Activated naive CD4-positive, alpha-beta T cell treated with anti-CD3 and anti-CD28 coated beads for 36 hours (primary cell): ENCODE data around the gene NLGN1. TPM values are rescaled to one million over a fixed set of nuclear protein-coding genes. Genes with fewer than 3 reads are reported as not detected.

Experiments
- CTCF ChIA-PET: fragments of 350-600 bp; sonication (Branson Sonifier 250); formaldehyde crosslinking; loops from one replicate; lab custom pipeline; 2021; ENCODE audit warnings: antibody characterized with exemption; lab: Charles Lee
- DNase-seq: peaks from one replicate; pipeline ENCODE4 v3.0.0-alpha.2; 2020
- H3K27ac Mint-ChIP-seq: one replicate; pipeline ENCODE4 v1.8.0; 2021; ENCODE audit warnings: mild to moderate bottlenecking, mixed read lengths
- H3K27me3 Mint-ChIP-seq: one replicate; pipeline ENCODE4 v1.8.0; 2021; ENCODE audit warnings: low read depth, mixed read lengths
- H3K36me3 Mint-ChIP-seq: one replicate; pipeline ENCODE4 v1.8.0; 2021; ENCODE audit warnings: low read depth, mixed read lengths
- H3K4me1 Mint-ChIP-seq: one replicate; pipeline ENCODE4 v1.8.0; 2021; ENCODE audit warnings: low read depth, mixed read lengths
- H3K4me3 Mint-ChIP-seq: one replicate; pipeline ENCODE4 v1.8.0; 2021; ENCODE audit warnings: mild to moderate bottlenecking, moderate library complexity, mixed read lengths
- H3K9me3 Mint-ChIP-seq: one replicate; pipeline ENCODE4 v1.8.0; 2021; ENCODE audit warnings: mixed read lengths
- intact Hi-C: fragments of 100-400 bp; cut with micrococcal nuclease; formaldehyde crosslinking; loops from one replicate; pipeline ENCODE4 v1.15.1; 2023
- total RNA-seq, 2 experiments: library from RNA; stranded (reverse); gene quantifications; one replicate each; pipeline ENCODE4 v1.2.3, GENCODE V29; 2021

The NLGN1 gene
- total RNA-seq, 2 experiments from 2014 or later, result not detected

DNA sequence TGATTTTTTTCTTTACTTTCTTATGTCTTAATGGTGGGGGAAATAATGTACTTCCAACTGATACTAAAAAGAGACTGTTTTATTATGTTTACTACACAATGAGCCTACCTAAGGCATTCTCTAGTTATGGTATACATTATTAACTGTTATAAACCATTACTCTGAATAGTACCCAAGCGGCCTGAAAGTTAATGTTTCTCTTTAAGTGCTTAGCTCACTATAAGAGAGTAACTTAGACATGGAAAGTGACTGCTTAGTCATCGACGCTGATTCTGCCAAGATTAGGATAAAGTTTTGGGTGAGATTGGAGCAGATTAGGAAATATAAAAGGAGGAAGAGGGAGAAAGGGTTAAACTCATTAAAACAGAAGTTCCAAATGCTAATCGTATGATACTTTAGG lies 365.0 kb downstream of the NLGN1 start:
- no peaks in the 10 kb centered on the region for H3K27me3 Mint-ChIP-seq
- intact Hi-C loops, result no loop called here
- H3K27ac Mint-ChIP-seq, result no peak overlapping the region
- H3K9me3 Mint-ChIP-seq, result peaks cover 2% of the 10 kb centered on the region
- CTCF ChIA-PET, result no interaction called here
- H3K36me3 Mint-ChIP-seq, result no peaks in the 10 kb centered on the region
- no peak for DNase-seq
- no peaks in the 10 kb centered on the region for H3K4me1 Mint-ChIP-seq
- H3K4me3 Mint-ChIP-seq, result no peak overlapping the region

DNA sequence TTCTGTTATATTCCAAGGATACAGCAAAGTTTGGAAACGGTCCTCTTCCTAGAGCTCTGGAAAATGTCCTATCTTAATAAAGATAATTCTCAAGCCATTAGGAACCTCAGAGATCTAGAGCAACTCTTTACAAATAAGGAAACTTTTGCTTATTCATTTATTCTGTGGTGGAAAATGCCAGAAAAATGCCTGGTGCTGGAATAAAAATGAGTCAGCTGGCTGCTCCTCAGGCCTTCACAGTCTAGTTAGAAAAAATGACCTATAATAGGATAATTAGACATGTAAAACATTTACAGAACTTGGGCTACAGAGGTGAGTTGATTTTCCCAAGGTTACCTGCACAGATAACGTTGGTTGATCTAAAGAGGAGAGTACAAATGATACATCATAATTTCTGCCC lies 372.5 kb downstream of the NLGN1 start:
- DNase-seq, result no peak
- Mint-ChIP-seq H3K36me3 (no peaks in the 10 kb centered on the region), H3K27me3 (no peaks in the 10 kb centered on the region), H3K4me1 (no peaks in the 10 kb centered on the region), H3K27ac (no peak overlapping the region), H3K4me3 (no peak overlapping the region), H3K9me3 (peaks cover 6% of the 10 kb centered on the region)
- intact Hi-C loops, result no loop called here
- CTCF ChIA-PET, result no interaction called here

DNA sequence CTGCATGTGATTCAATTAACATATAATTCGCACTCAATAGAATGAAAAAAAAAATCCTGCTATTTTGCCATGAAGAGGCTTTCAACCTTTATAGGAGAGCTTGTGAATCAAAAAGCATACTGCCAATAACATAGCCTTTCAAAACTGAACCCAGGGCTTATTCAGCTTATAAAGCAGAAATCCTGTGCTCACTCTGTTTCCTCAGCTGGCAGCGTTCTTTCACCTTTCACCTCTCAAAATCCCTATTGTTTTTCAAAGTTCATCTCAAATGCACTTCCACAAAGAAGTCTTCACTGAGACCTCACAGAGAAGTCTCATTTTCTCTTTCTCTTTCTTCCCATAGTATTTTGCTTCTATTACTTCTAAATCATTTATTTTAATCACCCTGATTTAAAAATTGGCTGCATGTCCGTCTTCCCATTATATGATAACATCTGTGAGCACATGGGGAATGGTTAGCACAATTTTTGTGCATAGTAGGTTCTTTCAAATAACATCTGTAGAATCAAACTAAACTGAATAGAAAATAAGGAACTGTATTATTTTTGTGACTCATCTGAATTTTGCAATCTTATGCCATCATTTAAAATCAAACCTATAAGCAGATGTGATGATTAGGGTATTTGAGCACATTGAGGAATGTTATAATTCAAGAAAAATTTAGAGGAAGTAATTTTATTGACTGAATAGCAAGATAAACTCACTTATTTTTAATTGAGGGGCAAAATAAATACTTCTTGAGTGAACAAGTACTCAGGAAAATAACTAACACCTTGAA lies 373.4 kb downstream of the NLGN1 start:
- Mint-ChIP-seq H3K4me3 (no peak overlapping the region), H3K9me3 (peaks cover 6% of the 10 kb centered on the region), H3K36me3 (no peaks in the 10 kb centered on the region), H3K4me1 (no peaks in the 10 kb centered on the region), H3K27ac (no peak overlapping the region), H3K27me3 (no peaks in the 10 kb centered on the region)
- CTCF ChIA-PET, result no interaction called here
- intact Hi-C loops, result no loop called here
- DNase-seq, result no peak

DNA sequence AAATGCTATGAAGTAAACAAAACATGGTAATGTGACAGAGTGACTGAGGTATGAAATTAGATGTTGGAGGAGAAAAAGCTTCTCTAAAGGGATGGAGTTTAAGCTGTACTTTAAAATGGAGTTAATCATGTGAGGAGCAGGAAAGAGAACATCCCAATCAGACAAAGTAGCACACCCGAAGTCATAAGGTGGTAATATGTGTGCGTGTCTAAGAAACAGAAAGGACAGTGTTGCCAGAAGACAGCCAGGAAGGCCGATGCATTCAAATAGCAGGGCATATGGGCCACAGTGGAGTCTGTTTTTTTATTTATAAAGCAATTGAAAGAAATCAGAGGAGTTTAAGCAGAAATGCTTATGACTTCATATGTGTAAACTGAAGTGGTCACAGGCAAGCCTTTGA lies 376.3 kb downstream of the NLGN1 start:
- peaks cover 4% of the 10 kb centered on the region for H3K9me3 Mint-ChIP-seq
- no peak overlapping the region for H3K27ac Mint-ChIP-seq
- intact Hi-C loops, result no loop called here
- DNase-seq, result no peak
- no peaks in the 10 kb centered on the region for H3K4me1 Mint-ChIP-seq
- H3K4me3 Mint-ChIP-seq, result no peak overlapping the region
- H3K27me3 Mint-ChIP-seq, result no peaks in the 10 kb centered on the region
- no peaks in the 10 kb centered on the region for H3K36me3 Mint-ChIP-seq
- CTCF ChIA-PET, result no interaction called here

DNA sequence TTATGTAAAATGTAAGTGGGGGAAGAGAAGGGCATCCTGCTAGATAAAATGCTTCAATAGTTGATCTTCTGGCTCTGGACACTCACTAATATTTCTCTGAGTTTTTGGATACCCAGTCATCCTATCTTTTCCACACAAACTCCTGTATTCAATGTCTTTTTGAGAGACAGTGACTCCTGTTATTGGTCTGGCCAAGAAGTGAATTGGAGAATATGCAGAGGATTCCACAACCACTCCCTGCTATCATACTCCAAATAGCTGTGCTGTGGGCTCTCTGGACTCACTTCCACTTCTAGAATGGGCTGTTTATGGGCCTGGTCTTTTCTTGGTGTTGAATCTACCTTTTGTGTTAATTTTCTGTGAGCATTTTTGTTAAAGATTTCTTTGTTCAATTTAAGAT lies 376.8 kb downstream of the NLGN1 start:
- no peaks in the 10 kb centered on the region for H3K27me3 Mint-ChIP-seq
- H3K4me3 Mint-ChIP-seq, result no peak overlapping the region
- no peaks in the 10 kb centered on the region for H3K4me1 Mint-ChIP-seq
- no peak overlapping the region for H3K27ac Mint-ChIP-seq
- intact Hi-C loops, result no loop called here
- DNase-seq, result no peak
- CTCF ChIA-PET, result no interaction called here
- peaks cover under 1% of the 10 kb centered on the region for H3K9me3 Mint-ChIP-seq
- H3K36me3 Mint-ChIP-seq, result no peaks in the 10 kb centered on the region

DNA sequence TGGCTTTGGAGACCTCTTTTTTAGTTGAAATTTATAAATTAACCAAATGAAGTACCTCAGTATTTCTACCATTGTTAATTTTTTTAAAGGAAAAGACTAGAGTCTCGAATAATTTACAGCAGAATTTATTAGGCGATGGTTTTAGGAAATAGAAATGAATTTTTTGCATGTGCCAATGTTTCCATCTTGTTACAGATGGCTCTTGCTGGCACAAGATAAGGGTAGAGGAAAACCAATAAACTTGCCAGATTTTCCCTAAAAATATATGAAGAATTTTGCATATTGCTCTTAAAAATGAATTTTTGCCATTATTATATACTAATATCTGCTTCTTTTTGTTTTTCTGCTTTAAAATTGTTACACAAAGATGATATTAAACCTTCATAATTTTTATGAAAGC lies 380.7 kb downstream of the NLGN1 start:
- Mint-ChIP-seq H3K4me1 (no peaks in the 10 kb centered on the region), H3K27ac (no peak overlapping the region), H3K4me3 (no peak overlapping the region), H3K36me3 (no peaks in the 10 kb centered on the region), H3K9me3 (no peaks in the 10 kb centered on the region), H3K27me3 (no peaks in the 10 kb centered on the region)
- intact Hi-C loops, result no loop called here
- DNase-seq, result no peak
- CTCF ChIA-PET, result no interaction called here

DNA sequence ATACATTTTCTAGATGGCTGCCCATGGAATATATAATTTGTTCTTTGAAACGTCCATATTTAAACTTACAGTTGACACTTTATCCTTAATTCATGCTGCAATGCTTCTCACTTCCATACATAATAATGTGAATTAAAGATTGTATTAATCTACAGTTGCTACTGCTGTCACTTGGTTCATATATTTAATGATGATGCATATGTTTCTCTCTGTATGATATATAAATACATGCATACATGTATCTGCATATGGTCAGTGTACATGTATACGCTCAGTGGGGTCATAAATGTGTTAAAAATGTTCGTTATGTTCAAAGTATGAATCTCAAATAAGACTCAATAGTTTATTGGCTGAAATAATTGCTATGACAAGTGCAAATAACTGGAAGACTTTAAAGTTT lies 382.5 kb downstream of the NLGN1 start:
- no peak for DNase-seq
- Mint-ChIP-seq H3K36me3 (no peaks in the 10 kb centered on the region), H3K9me3 (no peaks in the 10 kb centered on the region), H3K27ac (no peak overlapping the region), H3K4me3 (no peak overlapping the region), H3K27me3 (no peaks in the 10 kb centered on the region), H3K4me1 (no peaks in the 10 kb centered on the region)
- intact Hi-C loops, result no loop called here
- CTCF ChIA-PET, result no interaction called here

DNA sequence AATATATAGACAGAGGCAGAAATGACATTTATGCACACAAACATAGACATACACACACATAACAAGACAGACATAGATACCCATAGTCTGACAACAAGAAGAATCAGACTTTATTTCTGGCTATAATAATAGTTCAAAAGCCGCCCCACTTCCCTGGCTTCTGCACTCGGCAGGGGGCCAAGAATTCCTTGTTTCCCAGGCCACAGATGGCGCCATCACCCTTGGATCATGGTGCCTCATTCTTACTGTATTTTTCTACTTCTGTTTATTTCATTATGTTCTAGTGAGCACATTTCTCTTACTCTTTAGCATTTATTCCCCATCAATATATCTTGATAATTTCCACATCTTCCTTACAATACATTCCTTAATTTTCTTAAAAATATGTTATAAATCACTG lies 387.5 kb downstream of the NLGN1 start:
- Mint-ChIP-seq H3K4me1 (no peaks in the 10 kb centered on the region), H3K9me3 (no peaks in the 10 kb centered on the region), H3K27me3 (no peaks in the 10 kb centered on the region), H3K36me3 (no peaks in the 10 kb centered on the region), H3K4me3 (no peak overlapping the region), H3K27ac (no peak overlapping the region)
- intact Hi-C loops, result no loop called here
- DNase-seq, result no peak
- CTCF ChIA-PET, result no interaction called here

DNA sequence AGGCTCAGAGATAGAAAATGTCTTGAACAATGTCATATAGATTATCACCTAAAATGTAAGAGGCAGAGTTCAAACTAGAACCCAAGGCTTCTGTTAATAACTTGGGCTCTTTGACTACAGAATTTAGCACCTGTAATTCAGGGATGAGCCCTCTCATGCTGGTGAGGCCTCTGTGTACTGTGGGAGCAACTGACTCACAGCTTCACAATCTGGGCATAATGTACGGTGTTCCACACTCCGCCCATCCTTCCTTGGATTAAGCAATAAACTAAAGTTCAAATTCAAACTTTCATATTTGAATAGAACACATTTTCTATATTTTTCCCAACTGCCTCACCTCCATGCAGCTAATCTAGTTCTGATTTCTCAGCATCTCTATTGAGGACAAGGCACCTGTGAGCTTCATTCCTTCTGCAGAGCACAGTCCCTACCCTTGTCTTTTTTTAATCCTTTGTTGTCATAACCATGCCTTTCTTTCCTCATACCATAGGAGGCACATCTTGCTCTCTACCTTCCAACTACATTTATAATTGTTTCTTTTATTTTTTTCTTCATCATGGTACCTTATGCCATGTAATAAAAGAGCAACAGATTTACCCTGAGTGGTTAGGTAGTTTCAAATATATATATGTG lies 392.1 kb downstream of the NLGN1 start:
- Mint-ChIP-seq H3K4me1 (no peaks in the 10 kb centered on the region), H3K27ac (no peak overlapping the region), H3K36me3 (no peaks in the 10 kb centered on the region), H3K4me3 (no peak overlapping the region), H3K27me3 (no peaks in the 10 kb centered on the region), H3K9me3 (no peaks in the 10 kb centered on the region)
- CTCF ChIA-PET, result no interaction called here
- intact Hi-C loops, result no loop called here
- no peak for DNase-seq

DNA sequence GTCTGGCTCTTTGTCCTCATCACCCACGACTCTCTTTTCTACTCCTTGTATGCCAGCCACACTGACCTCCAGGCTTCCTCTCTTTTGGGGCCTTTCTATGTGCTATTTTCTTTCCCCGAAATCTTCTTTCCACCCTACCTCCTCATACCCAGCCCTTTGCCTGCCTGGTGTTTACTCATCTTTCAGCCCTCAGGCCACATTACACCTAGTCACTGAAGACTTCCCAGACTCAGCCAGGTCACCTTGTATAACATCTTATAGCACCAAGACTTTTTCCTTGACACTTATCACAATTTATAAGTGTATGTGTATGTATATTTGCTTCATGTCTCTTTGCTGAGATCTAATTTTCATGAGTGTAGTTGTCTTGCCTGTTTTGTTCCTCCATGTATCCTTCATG lies 396.4 kb downstream of the NLGN1 start:
- no peaks in the 10 kb centered on the region for H3K27me3 Mint-ChIP-seq

DNA sequence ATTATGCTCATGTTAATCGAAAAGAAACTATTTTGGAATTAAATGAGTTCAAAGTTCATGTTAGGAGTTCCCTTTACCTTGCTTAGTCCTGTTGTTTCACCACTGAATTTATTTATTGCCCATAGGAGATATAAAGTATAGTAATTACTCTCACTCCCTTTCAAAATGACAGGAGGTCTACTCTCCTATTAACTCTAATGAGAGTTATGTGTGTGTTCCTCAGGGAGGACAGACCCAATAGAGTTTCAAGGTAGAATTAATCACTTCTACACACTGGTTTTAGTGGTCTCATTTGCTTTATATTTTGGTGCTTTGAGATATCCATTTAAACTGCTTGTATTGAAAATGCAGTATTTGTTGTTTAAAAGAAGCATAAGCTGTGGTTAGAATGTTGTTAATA lies 398.9 kb downstream of the NLGN1 start:
- intact Hi-C loops, result no loop called here
- CTCF ChIA-PET, result no interaction called here
- H3K36me3 Mint-ChIP-seq, result no peaks in the 10 kb centered on the region

More for the DNA sequence above, 396.4 kb downstream of the NLGN1 start:
- Mint-ChIP-seq H3K27ac (no peak overlapping the region), H3K36me3 (no peaks in the 10 kb centered on the region), H3K9me3 (no peaks in the 10 kb centered on the region), H3K4me1 (no peaks in the 10 kb centered on the region), H3K4me3 (no peak overlapping the region)
- CTCF ChIA-PET, result no interaction called here
- intact Hi-C loops, result no loop called here
- DNase-seq, result no peak

DNA sequence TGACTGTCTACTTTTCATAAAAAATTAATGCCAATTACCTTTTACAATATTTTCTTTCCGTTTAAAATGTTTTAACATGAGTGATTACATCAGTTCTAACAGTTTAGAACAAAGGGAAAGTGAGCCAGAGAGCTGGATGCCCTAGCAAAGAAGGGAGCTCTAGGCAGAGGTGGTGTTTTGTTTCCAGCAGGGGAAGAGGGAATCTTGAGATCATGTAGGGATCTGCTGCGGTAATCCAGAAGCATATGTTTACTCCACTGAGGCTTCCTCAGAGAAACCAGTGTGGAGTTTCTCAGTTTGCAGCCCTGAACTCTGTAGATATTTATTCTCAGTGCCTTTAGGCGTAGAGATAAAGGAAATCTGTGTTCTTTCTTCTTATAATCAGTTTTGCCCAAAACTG lies 399.3 kb downstream of the NLGN1 start:
- Mint-ChIP-seq H3K27me3 (no peaks in the 10 kb centered on the region), H3K36me3 (no peaks in the 10 kb centered on the region), H3K4me1 (no peaks in the 10 kb centered on the region), H3K4me3 (no peak overlapping the region), H3K27ac (no peak overlapping the region), H3K9me3 (no peaks in the 10 kb centered on the region)
- CTCF ChIA-PET, result no interaction called here
- intact Hi-C loops, result no loop called here
- DNase-seq, result no peak

More for the DNA sequence above, 398.9 kb downstream of the NLGN1 start:
- no peak for DNase-seq
- Mint-ChIP-seq H3K9me3 (no peaks in the 10 kb centered on the region), H3K27me3 (no peaks in the 10 kb centered on the region), H3K4me1 (no peaks in the 10 kb centered on the region), H3K27ac (no peak overlapping the region), H3K4me3 (no peak overlapping the region)

DNA sequence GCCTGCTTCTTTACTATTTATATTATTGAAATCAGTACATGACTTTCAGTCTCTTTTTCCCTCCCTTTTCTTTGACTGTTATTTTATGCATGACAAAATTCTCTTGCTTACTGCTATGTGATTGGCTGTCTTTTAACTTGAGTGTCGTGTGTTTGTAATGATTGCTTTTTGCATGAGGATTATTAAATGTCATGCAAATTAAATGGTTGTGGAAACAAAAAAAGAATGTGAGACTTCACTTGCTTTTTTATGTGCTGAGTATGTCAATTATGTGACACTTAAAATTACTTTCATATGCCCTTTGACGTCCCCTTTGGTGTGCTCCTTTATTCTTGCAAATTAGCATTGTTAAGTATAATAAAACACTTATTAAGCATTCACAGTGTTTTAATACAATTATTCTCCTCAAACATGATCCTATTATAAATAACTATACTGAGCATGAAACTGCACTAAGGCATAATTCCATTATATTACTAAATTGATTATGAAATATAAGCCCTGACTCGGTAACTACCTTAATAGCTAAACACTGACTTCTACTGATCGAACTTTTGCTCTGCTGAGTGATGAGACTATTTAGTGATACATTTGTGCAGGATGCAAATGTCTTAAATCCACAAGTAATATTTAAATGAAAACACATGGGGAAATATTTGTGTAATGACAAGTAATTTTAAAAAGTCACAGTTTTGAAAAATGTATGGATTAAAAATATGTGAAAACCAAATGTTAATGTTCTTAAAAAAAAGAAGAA lies 401.7 kb downstream of the NLGN1 start:
- intact Hi-C loops, result no loop called here
- no peak overlapping the region for H3K4me3 Mint-ChIP-seq
- no peak overlapping the region for H3K27ac Mint-ChIP-seq
- H3K9me3 Mint-ChIP-seq, result no peaks in the 10 kb centered on the region
- H3K27me3 Mint-ChIP-seq, result no peaks in the 10 kb centered on the region
- H3K36me3 Mint-ChIP-seq, result no peaks in the 10 kb centered on the region
- CTCF ChIA-PET, result no interaction called here
- DNase-seq, result no peak
- no peaks in the 10 kb centered on the region for H3K4me1 Mint-ChIP-seq
